Activated CD4-positive, alpha-beta T cell treated with anti-CD3 and anti-CD28 coated beads, Interleukin-2, Interleukin-6, amounts not matched to agents 100 ng/mL and 50 ng/mL, durations not matched to agents 16 hours and 8 hours (primary cell): Measurements from ENCODE around the gene CFAP141.

ENCODE experiments used
- DNase-seq: peaks from one replicate; pipeline ENCODE4 v3.0.0-alpha.2; 2020

The CFAP141 gene

GRCh38 chr1:154207262-154207661 is 1.1 kb upstream of the CFAP141 start:
- no peak for DNase-seq

- DNase-seq: peak; percentile 31
These were observed 355 bp downstream of the CFAP141 start for GRCh38 chr1:154205778-154206177.

- DNase-seq: no peak
These were observed 6.6 kb downstream of the CFAP141 start for GRCh38 chr1:154199563-154199879.

DNA sequence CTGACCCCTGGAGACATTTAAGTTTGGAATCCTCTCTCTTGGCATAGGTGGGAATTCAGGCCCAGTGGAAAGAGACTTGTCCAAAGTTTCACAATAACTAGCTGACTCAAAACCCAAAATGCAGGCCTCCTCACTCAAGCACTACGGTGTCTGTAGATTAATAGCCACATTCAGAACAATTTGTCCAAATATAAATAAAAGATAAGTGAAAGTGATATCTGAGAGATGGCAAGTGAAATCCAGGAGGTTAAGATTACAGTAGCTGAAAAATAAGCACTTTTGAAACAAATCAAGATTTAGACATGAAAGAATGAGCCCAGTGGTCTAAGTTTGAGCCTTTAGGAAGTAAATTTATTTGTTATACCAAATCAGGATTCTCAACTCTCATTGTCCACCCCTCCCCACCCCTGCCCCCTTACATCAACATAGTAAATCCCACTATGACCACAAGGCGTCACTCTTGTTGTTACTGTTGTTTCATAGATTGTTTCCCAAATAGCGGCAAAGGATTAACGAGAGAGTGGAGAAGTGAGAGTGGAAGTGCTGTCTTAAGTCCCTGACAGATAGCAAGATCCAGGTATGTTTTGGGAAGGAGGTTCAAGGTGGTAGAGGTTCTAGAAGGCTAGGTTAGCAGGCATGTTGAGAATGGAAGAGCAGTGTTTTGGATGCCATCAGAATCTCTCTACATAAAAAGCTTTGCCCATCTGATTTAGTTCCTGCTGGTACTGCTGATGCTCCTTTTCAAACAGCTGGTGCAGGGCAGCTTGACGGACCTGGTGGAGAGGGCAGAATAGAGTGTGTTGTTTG is 7.2 kb downstream of the CFAP141 start:
- DNase-seq: peak; percentile 57

DNA sequence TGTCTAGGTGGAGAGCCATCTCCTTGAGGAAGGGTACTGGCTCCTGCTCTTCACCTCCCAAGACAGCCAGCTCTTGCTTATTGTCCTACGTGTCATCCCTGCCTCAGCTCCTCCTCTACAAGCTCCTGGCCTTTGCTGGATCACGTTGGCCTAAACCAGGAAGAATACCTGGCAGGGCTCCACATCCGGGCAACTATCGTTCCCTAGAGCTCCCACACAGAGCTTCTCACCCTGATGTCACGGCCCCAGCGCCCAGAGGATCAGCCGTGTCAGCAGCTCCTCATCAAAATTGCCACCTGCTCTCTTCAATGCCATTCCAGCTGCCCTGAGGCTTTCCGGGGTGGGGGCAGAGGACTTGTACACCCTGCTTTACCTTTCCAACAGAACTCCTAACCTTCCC is 12.3 kb downstream of the CFAP141 start:
- DNase-seq: no peak

GRCh38 chr1:154192476-154192875 is 13.7 kb downstream of the CFAP141 start:
- no peak for DNase-seq

- DNase-seq: no peak
These were observed 14.1 kb downstream of the CFAP141 start, which contains the start of gene TPM3 for GRCh38 chr1:154191990-154192461. Gene TPM3, minus strand, starts transcription at chr1:154192100. Its CDS starts 82 bp downstream, at chr1:154192018.

- DNase-seq: no peak
These were observed 15.6 kb downstream of the CFAP141 start for GRCh38 chr1:154190550-154190949.

GRCh38 chr1:154186852-154187501 is 19.2 kb downstream of the CFAP141 start:
- no peak for DNase-seq

GRCh38 chr1:154186177-154186576 is 20.0 kb downstream of the CFAP141 start:
- DNase-seq: peak; percentile 78

GRCh38 chr1:154183046-154183915 is 22.9 kb downstream of the CFAP141 start:
- peak; percentile 98 for DNase-seq

- DNase-seq: peak; percentile 93
These were observed 23.6 kb downstream of the CFAP141 start for GRCh38 chr1:154182344-154183045.

DNA sequence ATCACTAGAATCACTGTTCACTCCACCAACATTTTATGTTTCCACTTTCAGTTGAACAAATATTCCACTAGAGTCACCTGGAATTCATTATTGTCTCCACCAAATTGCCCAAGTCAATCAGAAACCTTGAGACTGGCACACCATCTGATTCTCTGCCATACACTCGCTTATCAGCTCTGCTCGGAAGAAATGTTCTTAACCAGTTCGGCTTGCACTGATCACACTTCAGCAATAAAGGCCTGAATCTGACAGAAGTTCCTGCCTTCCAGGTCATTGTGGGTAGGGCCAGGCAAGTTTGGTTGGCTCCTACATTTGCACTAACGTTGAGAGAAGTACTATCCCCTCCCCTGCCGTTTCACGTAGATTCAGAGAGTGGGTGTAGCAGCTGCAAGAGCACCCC is 24.2 kb downstream of the CFAP141 start:
- no peak for DNase-seq

DNA sequence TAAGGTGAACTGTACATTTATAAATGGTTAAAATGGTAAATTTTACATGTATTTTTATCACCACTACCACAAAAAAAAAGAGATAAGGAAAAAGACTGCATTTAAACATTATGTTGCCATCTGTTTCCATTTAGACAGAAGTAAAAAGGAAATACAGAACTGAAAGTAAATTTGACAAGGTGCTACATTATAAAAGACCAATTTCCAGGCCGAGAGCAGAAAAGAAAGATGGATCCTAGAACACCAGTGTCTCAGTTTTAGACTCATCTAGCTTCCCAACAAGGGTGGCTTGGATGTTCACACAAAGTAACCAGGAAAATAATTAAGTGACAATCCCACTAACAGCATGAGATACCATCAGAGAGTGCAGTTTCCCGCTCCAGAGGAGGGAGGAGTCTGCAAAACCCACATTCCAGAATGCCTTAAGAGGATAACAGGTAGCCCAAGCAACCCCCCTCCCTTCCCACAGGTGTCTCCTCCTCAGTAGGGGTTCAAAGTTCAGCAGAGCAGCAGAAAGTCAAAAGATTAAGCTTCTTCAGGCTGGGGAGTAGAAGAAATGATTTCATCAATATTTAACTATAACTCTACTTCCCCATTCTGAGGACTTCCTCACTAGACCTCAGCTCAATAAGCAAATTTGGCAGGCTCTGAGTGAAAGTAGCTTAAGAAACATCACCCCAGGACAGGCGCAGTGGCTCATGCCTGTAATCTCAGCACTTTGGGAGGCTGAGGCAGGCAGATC is 26.0 kb downstream of the CFAP141 start:
- peak; percentile 13 for DNase-seq

DNA sequence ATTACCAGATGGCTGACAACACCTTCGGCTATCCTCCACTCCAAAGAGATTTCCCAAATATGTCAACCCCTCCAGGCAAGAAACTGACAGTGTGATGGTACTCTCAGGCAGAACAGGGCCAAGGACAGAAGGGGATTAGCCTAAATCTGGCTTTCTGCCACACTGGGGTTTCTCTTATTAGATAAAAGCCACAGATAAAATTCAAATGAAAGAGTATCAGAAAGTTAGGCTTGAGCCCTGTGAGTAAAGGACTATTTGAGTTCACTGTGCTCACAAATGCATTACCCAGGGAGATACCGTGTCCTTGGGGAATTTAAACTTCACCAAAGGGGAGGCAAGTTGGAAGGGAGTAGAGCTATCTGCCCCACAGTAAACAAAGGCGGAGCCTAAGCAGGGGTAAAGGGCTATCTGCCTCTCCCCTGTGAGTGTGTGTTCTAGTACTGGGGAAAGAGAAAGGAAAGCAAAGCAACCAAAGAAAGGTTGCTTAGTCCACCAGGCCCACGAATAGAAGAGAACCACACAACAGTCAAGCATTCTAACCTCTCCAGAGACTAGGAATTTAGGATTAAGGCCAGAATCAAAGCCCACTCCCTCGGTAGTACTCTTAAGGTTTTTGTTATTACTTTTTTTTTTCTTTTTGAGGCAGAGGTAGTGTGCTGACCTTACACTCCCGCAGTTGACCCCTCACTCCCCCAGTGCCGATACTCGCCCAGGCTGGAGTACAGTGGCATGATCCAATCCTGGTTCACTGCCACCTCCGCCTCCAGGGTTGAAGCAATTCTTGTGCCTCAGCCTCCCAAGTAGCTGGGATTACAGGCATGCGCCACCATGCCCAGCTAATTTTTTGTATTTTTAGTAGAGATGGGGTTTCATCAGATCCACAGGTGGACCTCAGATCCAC is 27.0 kb downstream of the CFAP141 start:
- DNase-seq: no peak

DNA sequence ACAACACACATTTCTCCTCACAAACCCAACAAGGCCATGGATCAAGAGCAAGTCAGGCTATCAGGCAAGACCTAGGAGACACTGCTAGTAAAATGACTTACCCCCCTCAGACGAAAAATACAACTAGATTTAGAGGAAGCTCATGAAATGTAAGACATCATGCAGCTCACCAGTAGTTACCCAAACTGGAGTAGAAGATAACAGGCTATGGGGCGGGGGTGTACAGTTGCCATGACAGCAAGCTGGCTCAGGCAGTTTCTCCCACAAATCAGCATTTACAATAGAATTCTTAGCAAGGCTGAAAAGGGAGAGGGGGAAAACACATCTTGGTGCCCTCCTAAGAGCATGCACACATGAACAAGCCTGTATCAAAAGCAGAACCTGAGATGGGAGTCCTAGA is 28.1 kb downstream of the CFAP141 start:
- no peak for DNase-seq

DNA sequence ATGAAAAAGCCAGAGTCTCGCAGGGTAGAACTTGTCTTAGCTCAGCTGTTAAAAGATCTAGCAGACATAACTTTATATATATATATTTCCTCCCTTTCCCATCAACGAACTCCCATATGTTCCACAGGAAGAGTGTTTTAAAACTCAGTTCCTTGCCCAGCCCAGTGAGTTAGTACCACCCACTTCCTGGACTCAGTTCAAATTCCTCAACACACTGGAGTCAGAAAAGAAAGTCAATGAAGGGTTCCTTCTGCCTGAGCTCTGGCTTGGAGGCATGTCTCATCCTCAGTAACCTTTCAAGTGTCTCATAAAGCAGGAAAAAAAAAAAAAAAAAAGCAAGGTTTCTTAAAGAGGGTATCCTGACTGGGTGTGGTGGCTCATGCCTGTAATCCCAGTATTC is 29.8 kb downstream of the CFAP141 start:
- no peak for DNase-seq

- DNase-seq: no peak
These were observed 31.5 kb downstream of the CFAP141 start for GRCh38 chr1:154174654-154175053.

- DNase-seq: no peak
These were observed 34.3 kb downstream of the CFAP141 start for GRCh38 chr1:154171880-154172279.

- no peak for DNase-seq
These were observed 34.9 kb downstream of the CFAP141 start for GRCh38 chr1:154171223-154171583.
